Breast epithelium (tissue), 3 donors: ENCODE results near the gene RBP3.

Source experiments
- POLR2A ChIP-seq: fragments of 450-650 bp; IDR thresholded peaks from one replicate; pipeline ENCODE4 v1.6.1; 2016; ENCODE audit warnings: antibody characterized with exemption, mild to moderate bottlenecking, moderate library complexity
- POLR2AphosphoS5 ChIP-seq, 3 donors: sonication (generic); formaldehyde crosslinking; IDR thresholded peaks; one replicate each; pipeline ENCODE4 v1.6.1; 2017; ENCODE audit warnings: antibody characterized with exemption in 3 of 3
- TF ChIP-seq, protein P1 (sequence below), 3 donors: fragments of 450-650 bp; IDR thresholded peaks; one replicate each; pipeline ENCODE4 v1.5.1; 2016 to 2017; ENCODE audit warnings: antibody characterized with exemption in 3 of 3, mild to moderate bottlenecking in 3 of 3, moderate library complexity in 3 of 3

DNA sequence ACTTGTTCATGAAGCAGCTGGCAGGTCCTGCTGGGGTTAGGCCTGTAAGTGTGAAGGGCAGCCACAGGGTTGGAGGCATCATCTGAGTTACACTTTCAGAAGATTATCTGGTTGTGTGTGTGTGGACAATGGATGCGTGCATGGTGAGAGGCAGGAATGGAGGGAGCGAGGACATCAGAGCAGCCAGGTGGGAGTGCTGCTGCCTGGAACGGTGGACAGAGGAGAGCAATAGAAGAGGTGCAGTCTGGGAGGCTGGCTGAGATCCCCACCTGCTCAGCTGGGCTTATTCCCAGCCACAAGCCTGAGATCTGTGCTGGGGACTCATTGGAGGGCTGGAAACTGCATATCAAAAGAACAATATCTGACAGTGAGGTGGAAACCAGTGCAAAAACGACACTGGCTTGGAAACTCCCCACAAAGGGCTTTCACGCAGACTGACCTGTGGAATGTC, 18.0 kb downstream of the RBP3 start:
- TF ChIP-seq, protein P1, sequence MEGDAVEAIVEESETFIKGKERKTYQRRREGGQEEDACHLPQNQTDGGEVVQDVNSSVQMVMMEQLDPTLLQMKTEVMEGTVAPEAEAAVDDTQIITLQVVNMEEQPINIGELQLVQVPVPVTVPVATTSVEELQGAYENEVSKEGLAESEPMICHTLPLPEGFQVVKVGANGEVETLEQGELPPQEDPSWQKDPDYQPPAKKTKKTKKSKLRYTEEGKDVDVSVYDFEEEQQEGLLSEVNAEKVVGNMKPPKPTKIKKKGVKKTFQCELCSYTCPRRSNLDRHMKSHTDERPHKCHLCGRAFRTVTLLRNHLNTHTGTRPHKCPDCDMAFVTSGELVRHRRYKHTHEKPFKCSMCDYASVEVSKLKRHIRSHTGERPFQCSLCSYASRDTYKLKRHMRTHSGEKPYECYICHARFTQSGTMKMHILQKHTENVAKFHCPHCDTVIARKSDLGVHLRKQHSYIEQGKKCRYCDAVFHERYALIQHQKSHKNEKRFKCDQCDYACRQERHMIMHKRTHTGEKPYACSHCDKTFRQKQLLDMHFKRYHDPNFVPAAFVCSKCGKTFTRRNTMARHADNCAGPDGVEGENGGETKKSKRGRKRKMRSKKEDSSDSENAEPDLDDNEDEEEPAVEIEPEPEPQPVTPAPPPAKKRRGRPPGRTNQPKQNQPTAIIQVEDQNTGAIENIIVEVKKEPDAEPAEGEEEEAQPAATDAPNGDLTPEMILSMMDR (IDR thresholded peaks at IDR 0.05), result no peak
- TF ChIP-seq POLR2A (no peak), POLR2AphosphoS5 (IDR thresholded peaks at IDR 0.05) (no peak)
